Measurements from ENCODE around the gene B4GALNT2. TPM values are rescaled to one million over a fixed set of nuclear protein-coding genes. Genes with fewer than 3 reads are reported as not detected.

The B4GALNT2 gene
- total and polyA plus RNA-seq, 2 of the 13 experiments (the other 11 are each of a cell fraction or from before 2014, with no cell fraction given) = not detected

DNA sequence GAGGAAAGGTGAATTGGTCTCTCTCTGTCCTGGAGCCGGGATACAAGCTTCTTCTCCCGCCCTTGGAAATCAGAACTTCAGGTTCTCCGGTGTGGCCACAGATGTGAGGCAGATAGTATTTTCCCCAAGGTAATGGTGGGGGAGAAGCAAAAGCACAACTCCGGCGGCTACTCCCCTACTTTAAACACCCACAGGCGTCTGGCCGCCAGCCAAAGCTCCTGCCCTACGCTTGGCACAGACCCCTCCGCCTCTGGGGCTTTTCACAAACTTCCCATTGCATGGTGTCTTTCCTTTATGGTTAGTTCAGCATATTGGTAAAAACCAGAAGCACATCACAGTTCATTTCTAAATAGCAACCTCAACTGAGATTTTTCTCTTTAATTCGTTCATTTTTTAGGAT is 39.4 kb upstream of the B4GALNT2 start:
- intact Hi-C loops (cut with micrococcal nuclease; ENCODE audit: unreplicated experiment) (no loop called here), in situ Hi-C loops (cut with HindIII; ENCODE audit: extremely low pct_ligation_motif_present, low pct_unique_long_range_greater_than_20kb) (no loop called here)
- no peaks in the 10 kb centered on the region for H3K79me2 ChIP-seq (ENCODE audit: insufficient read depth, low read length)
- no peaks in the 10 kb centered on the region for H3K9me3 ChIP-seq (ENCODE audit: low read length)
- no TSS peak for BruUV-seq (replicated peaks)
- ChIA-PET POLR2A (no interaction called here), CTCF (ENCODE audit: low intra/inter-chr PET ratio, low total read pairs) (no interaction called here)
- H4K20me1 ChIP-seq (ENCODE audit: insufficient read depth, low read length) = no peaks in the 10 kb centered on the region
- 52% methylated on average over 10 of the region's 10 CpGs for WGBS (ENCODE audit: low lambda C conversion rate)
- no peaks in the 10 kb centered on the region for H3K36me3 ChIP-seq (replicated peaks in 1 of 2; ENCODE audit: control insufficient read depth in 1 of 2, insufficient read depth in 2 of 2, low read length in 2 of 2)
- DNase-seq (ENCODE audit: low spot score) (no peak), FAIRE-seq (no peak), ATAC-seq (no peak)
- peak overlapping the region; percentile 0 for H2AFZ ChIP-seq (ENCODE audit: low read length)
- no peak overlapping the region for H3K27ac ChIP-seq (ENCODE audit: extremely low read length, insufficient read depth, low read length)
- no peaks in the 10 kb centered on the region; a peak in 2 of 5 replicates for H3K27me3 ChIP-seq (ENCODE audit: control insufficient read depth in 1 of 2, insufficient read depth in 2 of 2, low read length in 2 of 2)
- TF ChIP-seq, protein P1, sequence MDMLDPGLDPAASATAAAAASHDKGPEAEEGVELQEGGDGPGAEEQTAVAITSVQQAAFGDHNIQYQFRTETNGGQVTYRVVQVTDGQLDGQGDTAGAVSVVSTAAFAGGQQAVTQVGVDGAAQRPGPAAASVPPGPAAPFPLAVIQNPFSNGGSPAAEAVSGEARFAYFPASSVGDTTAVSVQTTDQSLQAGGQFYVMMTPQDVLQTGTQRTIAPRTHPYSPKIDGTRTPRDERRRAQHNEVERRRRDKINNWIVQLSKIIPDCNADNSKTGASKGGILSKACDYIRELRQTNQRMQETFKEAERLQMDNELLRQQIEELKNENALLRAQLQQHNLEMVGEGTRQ (IDR thresholded peaks at IDR 0.05; ENCODE audit: low read depth, low read length) = no peak
- TF ChIP-seq, protein P1 (CRISPR knock-in tag; IDR thresholded peaks at IDR 0.05; ENCODE audit: borderline replicate concordance) = no peak
- TF ChIP-seq, protein P2, sequence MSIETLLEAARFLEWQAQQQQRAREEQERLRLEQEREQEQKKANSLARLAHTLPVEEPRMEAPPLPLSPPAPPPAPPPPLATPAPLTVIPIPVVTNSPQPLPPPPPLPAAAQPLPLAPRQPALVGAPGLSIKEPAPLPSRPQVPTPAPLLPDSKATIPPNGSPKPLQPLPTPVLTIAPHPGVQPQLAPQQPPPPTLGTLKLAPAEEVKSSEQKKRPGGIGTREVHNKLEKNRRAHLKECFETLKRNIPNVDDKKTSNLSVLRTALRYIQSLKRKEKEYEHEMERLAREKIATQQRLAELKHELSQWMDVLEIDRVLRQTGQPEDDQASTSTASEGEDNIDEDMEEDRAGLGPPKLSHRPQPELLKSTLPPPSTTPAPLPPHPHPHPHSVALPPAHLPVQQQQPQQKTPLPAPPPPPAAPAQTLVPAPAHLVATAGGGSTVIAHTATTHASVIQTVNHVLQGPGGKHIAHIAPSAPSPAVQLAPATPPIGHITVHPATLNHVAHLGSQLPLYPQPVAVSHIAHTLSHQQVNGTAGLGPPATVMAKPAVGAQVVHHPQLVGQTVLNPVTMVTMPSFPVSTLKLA (IDR thresholded peaks at IDR 0.05) = no peak
- TF ChIP-seq ZNF747 (CRISPR knock-in tag; IDR thresholded peaks at IDR 0.05; ENCODE audit: borderline replicate concordance) (no peak), ZNF557 (CRISPR knock-in tag; IDR thresholded peaks at IDR 0.05) (no peak)
- TF ChIP-seq, protein P3, sequence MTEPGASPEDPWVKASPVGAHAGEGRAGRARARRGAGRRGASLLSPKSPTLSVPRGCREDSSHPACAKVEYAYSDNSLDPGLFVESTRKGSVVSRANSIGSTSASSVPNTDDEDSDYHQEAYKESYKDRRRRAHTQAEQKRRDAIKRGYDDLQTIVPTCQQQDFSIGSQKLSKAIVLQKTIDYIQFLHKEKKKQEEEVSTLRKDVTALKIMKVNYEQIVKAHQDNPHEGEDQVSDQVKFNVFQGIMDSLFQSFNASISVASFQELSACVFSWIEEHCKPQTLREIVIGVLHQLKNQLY (CRISPR knock-in tag; IDR thresholded peaks at IDR 0.05) = no peak
- peaks cover 5% of the 10 kb centered on the region; the same call in 1 of the 2 replicates for H3K4me1 ChIP-seq (ENCODE audit: insufficient read depth, low read length)
- no peak overlapping the region for H3K4me3 ChIP-seq (replicated peaks in 1 of 3; ENCODE audit: insufficient read depth in 1 of 3, low read depth in 2 of 3, low read length in 3 of 3)
- no peak overlapping the region for H3K4me2 ChIP-seq (ENCODE audit: low read depth, low read length)
- no peak overlapping the region for H3K9ac ChIP-seq (ENCODE audit: insufficient read depth, low read depth, low read length)
